HCT116 (cell line): Measurements from ENCODE around the gene BCL2L15. TPM values are rescaled to one million over a fixed set of nuclear protein-coding genes. Genes with fewer than 3 reads are reported as not detected.

Experiments
- ATAC-seq: fragments of 200-7000 bp; cut with Tn5 transposase; 2 replicates; pipeline ENCODE4 v1.9.1; 2020; ENCODE audit warnings: mild to moderate bottlenecking, moderate library complexity
- BruUV-seq: library from RNA; stranded (reverse); fragments of 400-500 nt; replicated peaks from 2 replicates; lab custom pipeline; 2021; lab: Mats Ljungman, UMichigan
- CTCF ChIA-PET: fragments of 300-600 bp; sonication (Branson Sonifier 250); formaldehyde crosslinking; loops from one replicate; lab custom pipeline; 2021; ENCODE audit warnings: antibody characterized with exemption; lab: Charles Lee
- POLR2A ChIA-PET: fragments of 300-600, 350-600 bp; sonication (Branson Sonifier 250); formaldehyde crosslinking; loops from one replicate; lab custom pipeline; 2021; ENCODE audit warnings: antibody characterized with exemption; lab: Charles Lee
- RAD21 ChIA-PET, 2 experiments: fragments of 300-600 bp; sonication (Branson Sonifier 250); formaldehyde crosslinking; loops; one replicate each; lab custom pipeline; 2023; ENCODE audit warnings: low total read pairs in 2 of 2; ENCODE audit not compliant: uncharacterized antibody in 2 of 2, unreplicated experiment in 2 of 2, low non-redundant PET in 1 of 2; lab: Charles Lee
- DNase-seq: peaks from one replicate; pipeline ENCODE4 v3.0.0-alpha.2; 2010; ENCODE audit warnings: low read depth, low spot score
- H2AFZ ChIP-seq: fragments of 200-600 bp; shearing (Covaris generic), sonication (generic); 2 replicates; pipeline ENCODE4 v1.6.1; 2017; ENCODE audit warnings: low read depth, mixed run types, mixed read lengths, antibody characterized with exemption, low read length; ENCODE audit not compliant: poor library complexity, severe bottlenecking
- H3K27ac ChIP-seq: 2 replicates; pipeline ENCODE4 v1.5.1; 2012; ENCODE audit warnings: low read depth, low read length
- H3K27me3 ChIP-seq: fragments of 200-600 bp; sonication (generic); 2 replicates; pipeline ENCODE4 v1.6.1; 2016; ENCODE audit warnings: mixed run types, low read length, mixed read lengths; ENCODE audit not compliant: insufficient read depth
- H3K36me3 ChIP-seq, 2 experiments: fragments of 200-500 bp in 1 of 2; fragments of 200-600 bp in 1 of 2; sonication (Bioruptor generic) in 1 of 2; sonication (generic) in 1 of 2; 2 replicates each; pipeline versions ENCODE4 v1.5.1 to v1.6.1; 2014 to 2016; ENCODE audit warnings: low read length in 2 of 2, inconsistent platforms in 1 of 2, mixed read lengths in 1 of 2, mixed run types in 1 of 2; ENCODE audit not compliant: insufficient read depth in 2 of 2, control insufficient read depth in 1 of 2
- H3K4me1 ChIP-seq, 2 experiments: fragments of 200-600 bp in 1 of 2; sonication (generic) in 1 of 2; 2 replicates each; pipeline versions ENCODE4 v1.5.1 to v1.6.1; 2012 to 2017; ENCODE audit warnings: low read length in 2 of 2, inconsistent platforms in 1 of 2, mild to moderate bottlenecking in 1 of 2, mixed read lengths in 1 of 2, mixed run types in 1 of 2, moderate library complexity in 1 of 2; ENCODE audit not compliant: insufficient read depth in 2 of 2, control insufficient read depth in 1 of 2
- H3K4me2 ChIP-seq: fragments of 200-600 bp; sonication (generic); 2 replicates; pipeline ENCODE4 v1.6.1; 2017; ENCODE audit warnings: mixed run types, low read length, mixed read lengths
- H3K4me3 ChIP-seq, 2 experiments: fragments of 200-600 bp in 1 of 2; sonication (generic) in 1 of 2; replicated peaks in 1 of 2; 2 replicates each; pipeline ENCODE4 v1.5.1; 2011 to 2016; ENCODE audit warnings: low read length in 2 of 2, control low read depth in 1 of 2, low read depth in 1 of 2, mild to moderate bottlenecking in 1 of 2, mixed read lengths in 1 of 2, mixed run types in 1 of 2
- H3K79me2 ChIP-seq: fragments of 200-600 bp; sonication (generic); 2 replicates; pipeline ENCODE4 v1.6.1; 2017; ENCODE audit warnings: mild to moderate bottlenecking, mixed run types, low read length, moderate library complexity, mixed read lengths; ENCODE audit not compliant: insufficient read depth
- H3K9ac ChIP-seq: fragments of 200-600 bp; sonication (generic); 2 replicates; pipeline ENCODE4 v1.6.1; 2016; ENCODE audit warnings: low read length, mixed read lengths
- H3K9me2 ChIP-seq: fragments of 200-600 bp; sonication (generic), shearing (Covaris generic); 2 replicates; pipeline ENCODE4 v1.6.1; 2017; ENCODE audit warnings: mixed run types, mild to moderate bottlenecking, moderate library complexity; ENCODE audit not compliant: insufficient read depth
- H3K9me3 ChIP-seq, 2 experiments: fragments of 200-500 bp in 1 of 2; fragments of 200-600 bp in 1 of 2; sonication (Bioruptor generic) in 1 of 2; sonication (generic) in 1 of 2; 2 replicates each; pipeline ENCODE4 v1.6.1; 2014 to 2017; ENCODE audit warnings: low read length in 2 of 2, mixed read lengths in 2 of 2, inconsistent platforms in 1 of 2, low read depth in 1 of 2, mild to moderate bottlenecking in 1 of 2, mixed run types in 1 of 2, moderate library complexity in 1 of 2; ENCODE audit not compliant: control insufficient read depth in 1 of 2, insufficient read depth in 1 of 2
- H4K20me1 ChIP-seq: fragments of 200-600 bp; sonication (generic), shearing (Covaris generic); 2 replicates; pipeline ENCODE4 v1.6.1; 2017; ENCODE audit warnings: mixed run types, mild to moderate bottlenecking, moderate library complexity; ENCODE audit not compliant: insufficient read depth
- CBX3 ChIP-seq: IDR thresholded peaks from 2 replicates; pipeline ENCODE4 v1.6.1; 2012; ENCODE audit warnings: low read depth
- CEBPB ChIP-seq: IDR thresholded peaks from 2 replicates; pipeline ENCODE4 v1.6.1; 2012; ENCODE audit warnings: low read depth
- JUND ChIP-seq: IDR thresholded peaks from 2 replicates; pipeline ENCODE4 v1.6.1; 2012
- POLR2A ChIP-seq: IDR thresholded peaks from 2 replicates; pipeline ENCODE4 v1.7.0; 2011; ENCODE audit warnings: borderline replicate concordance; ENCODE audit not compliant: insufficient read depth, insufficient read length; ENCODE audit errors: extremely low read depth
- POLR2AphosphoS5 ChIP-seq: IDR thresholded peaks from 2 replicates; pipeline ENCODE4 v1.6.1; 2011; ENCODE audit warnings: mild to moderate bottlenecking, low read depth, low read length, moderate library complexity
- SP1 ChIP-seq: IDR thresholded peaks from 2 replicates; pipeline ENCODE4 v1.6.1; 2012; ENCODE audit warnings: low read depth
- SRF ChIP-seq: IDR thresholded peaks from 2 replicates; pipeline ENCODE4 v1.6.1; 2012; ENCODE audit warnings: low read depth
- TCF7L2 ChIP-seq: IDR thresholded peaks from 2 replicates; pipeline ENCODE4 v1.7.0; 2011; ENCODE audit warnings: borderline replicate concordance, inconsistent platforms; ENCODE audit not compliant: insufficient read depth, insufficient read length; ENCODE audit errors: extremely low read depth
- YY1 ChIP-seq: IDR thresholded peaks from 2 replicates; pipeline ENCODE4 v1.6.1; 2011; ENCODE audit warnings: low read length, low read depth, moderate library complexity, mild to moderate bottlenecking; ENCODE audit not compliant: insufficient replicate concordance; ENCODE audit errors: extremely low read depth
- ZBTB33 ChIP-seq: IDR thresholded peaks from 2 replicates; pipeline ENCODE4 v1.6.1; 2011; ENCODE audit warnings: mild to moderate bottlenecking, low read length, moderate library complexity; ENCODE audit not compliant: insufficient replicate concordance; ENCODE audit errors: extremely low read depth
- ZFX ChIP-seq: fragments of 450-650 bp; IDR thresholded peaks from 2 replicates; pipeline ENCODE4 v1.6.1; 2017
- ZNF274 ChIP-seq: fragments of 200-500 bp; sonication (Bioruptor generic); IDR thresholded peaks from 2 replicates; pipeline ENCODE4 v1.6.1; 2014; ENCODE audit warnings: mild to moderate bottlenecking, low read depth, low read length, inconsistent platforms
- intact Hi-C: fragments of 100-400 bp; cut with micrococcal nuclease; formaldehyde crosslinking; loops from 2 replicates; pipeline ENCODE4 v1.10.0; 2022
- total RNA-seq: library from RNA; stranded (reverse); gene quantifications from one replicate; pipeline ENCODE4 v1.2.1, GENCODE V29; 2021; ENCODE audit not compliant: unreplicated experiment
- TF ChIP-seq, protein P1 (sequence below): IDR thresholded peaks from 2 replicates; pipeline ENCODE4 v1.6.1; 2012
- TF ChIP-seq, protein P2 (sequence below), 3 experiments: fragments of 200-600 bp in 1 of 3; sonication (generic) in 1 of 3; IDR thresholded peaks in 2 of 3; conservative IDR thresholded peaks in 1 of 3; 2 replicates each; pipeline ENCODE4 v1.5.1; 2012 to 2017; ENCODE audit warnings: low read depth in 2 of 3, low read length in 2 of 3, antibody characterized with exemption in 1 of 3, borderline replicate concordance in 1 of 3, control low read depth in 1 of 3, mild to moderate bottlenecking in 1 of 3, mixed read lengths in 1 of 3, mixed run types in 1 of 3, moderate library complexity in 1 of 3; ENCODE audit not compliant: insufficient read depth in 1 of 3

Gene BCL2L15
- total RNA-seq, 1 experiment from 2014 or later, result 0.54 TPM

DNA sequence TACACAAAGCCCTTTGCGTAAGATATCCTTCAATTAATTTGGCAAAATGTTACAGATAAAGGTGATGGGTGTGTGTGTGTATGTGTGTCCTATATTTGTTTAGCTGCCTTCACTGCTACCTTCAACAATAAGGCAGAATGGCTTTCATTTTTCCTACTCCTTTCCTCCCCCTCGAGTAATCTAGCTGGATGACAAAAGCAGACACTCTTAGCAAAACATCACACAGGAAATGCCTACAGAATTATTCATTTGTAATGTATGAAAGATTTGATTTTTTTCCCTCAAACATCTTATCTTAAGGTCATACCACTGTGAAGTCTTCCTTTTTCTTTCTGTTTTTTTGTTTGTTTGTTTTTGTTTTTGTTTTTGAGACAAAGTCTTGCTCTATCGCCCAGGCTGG, 26.5 kb downstream of the BCL2L15 start:
- Histone ChIP-seq H3K27me3 (no peaks in the 10 kb centered on the region), H3K27ac (no peak overlapping the region), H3K4me3 (no peak overlapping the region), H3K36me3 (no peaks in the 10 kb centered on the region)
- intact Hi-C loops, result no loop called here
- POLR2A ChIA-PET, result no interaction called here
- no peak for DNase-seq
- no TSS peak for BruUV-seq
- TF ChIP-seq ZNF274 (no peak), ZFX (no peak), SP1 (no peak), ZBTB33 (no peak), SRF (no peak), POLR2AphosphoS5 (no peak), JUND (no peak), POLR2A (no peak), TCF7L2 (no peak), YY1 (no peak), CEBPB (no peak), CBX3 (no peak)
- TF ChIP-seq, protein P1, sequence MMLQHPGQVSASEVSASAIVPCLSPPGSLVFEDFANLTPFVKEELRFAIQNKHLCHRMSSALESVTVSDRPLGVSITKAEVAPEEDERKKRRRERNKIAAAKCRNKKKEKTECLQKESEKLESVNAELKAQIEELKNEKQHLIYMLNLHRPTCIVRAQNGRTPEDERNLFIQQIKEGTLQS, result no peak
- TF ChIP-seq, protein P2, sequence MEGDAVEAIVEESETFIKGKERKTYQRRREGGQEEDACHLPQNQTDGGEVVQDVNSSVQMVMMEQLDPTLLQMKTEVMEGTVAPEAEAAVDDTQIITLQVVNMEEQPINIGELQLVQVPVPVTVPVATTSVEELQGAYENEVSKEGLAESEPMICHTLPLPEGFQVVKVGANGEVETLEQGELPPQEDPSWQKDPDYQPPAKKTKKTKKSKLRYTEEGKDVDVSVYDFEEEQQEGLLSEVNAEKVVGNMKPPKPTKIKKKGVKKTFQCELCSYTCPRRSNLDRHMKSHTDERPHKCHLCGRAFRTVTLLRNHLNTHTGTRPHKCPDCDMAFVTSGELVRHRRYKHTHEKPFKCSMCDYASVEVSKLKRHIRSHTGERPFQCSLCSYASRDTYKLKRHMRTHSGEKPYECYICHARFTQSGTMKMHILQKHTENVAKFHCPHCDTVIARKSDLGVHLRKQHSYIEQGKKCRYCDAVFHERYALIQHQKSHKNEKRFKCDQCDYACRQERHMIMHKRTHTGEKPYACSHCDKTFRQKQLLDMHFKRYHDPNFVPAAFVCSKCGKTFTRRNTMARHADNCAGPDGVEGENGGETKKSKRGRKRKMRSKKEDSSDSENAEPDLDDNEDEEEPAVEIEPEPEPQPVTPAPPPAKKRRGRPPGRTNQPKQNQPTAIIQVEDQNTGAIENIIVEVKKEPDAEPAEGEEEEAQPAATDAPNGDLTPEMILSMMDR (IDR thresholded peaks at IDR 0.05 in 2 of 3, conservative IDR thresholded peaks at IDR 0.05 in 1 of 3; ENCODE audit: borderline replicate concordance in 1 of 3, insufficient read depth in 1 of 3, low read depth in 2 of 3, low read length in 2 of 3), result no peak
- TF ChIP-seq, all 23 proteins: peak for 0
- H3K4me1 ChIP-seq, result peaks cover 0 to 6% of the 10 kb centered on the region in 2 experiments; a peak in 1 of 4 replicates
- ChIA-PET CTCF (no interaction called here), RAD21 (no interaction called here)
- no peaks in the 10 kb centered on the region for H3K9me3 ChIP-seq
- H3K9ac ChIP-seq, result no peak overlapping the region
- H3K4me2 ChIP-seq, result no peak overlapping the region
- no peak overlapping the region for H2AFZ ChIP-seq
- H4K20me1 ChIP-seq, result no peaks in the 10 kb centered on the region
- no peaks in the 10 kb centered on the region for H3K9me2 ChIP-seq
- no peaks in the 10 kb centered on the region for H3K79me2 ChIP-seq
- ATAC-seq, result no peak
